Endothelial cell of umbilical vein (primary cell): ENCODE data around the gene GRK6. TPM values are rescaled to one million over a fixed set of nuclear protein-coding genes. Genes with fewer than 3 reads are reported as not detected.

ENCODE experiments used
- BruUV-seq: library from RNA; stranded (reverse); fragments of 400-500 nt; replicated peaks from 2 replicates; lab custom pipeline; 2021; lab: Mats Ljungman, UMichigan
- CTCF ChIA-PET: fragments of 300-600, 350-600 bp; sonication (Branson Sonifier 250); formaldehyde crosslinking; loops from one replicate; lab custom pipeline; 2021; ENCODE audit warnings: antibody characterized with exemption, inconsistent platforms; lab: Charles Lee
- POLR2A ChIA-PET: fragments of 300-600, 350-600 bp; sonication (Branson Sonifier 250); formaldehyde crosslinking; loops from one replicate; lab custom pipeline; 2021; ENCODE audit warnings: antibody characterized with exemption, inconsistent platforms; lab: Charles Lee
- DNase-seq: peaks from one replicate; pipeline ENCODE4 v3.0.0-alpha.2; 2011; ENCODE audit warnings: low read depth, low spot score
- FAIRE-seq: peaks from 2 replicates; lab custom pipeline; 2011; peaks lifted over from hg19 to GRCh38; lab: Jason Lieb, UNC
- H2AFZ ChIP-seq: 2 replicates; pipeline ENCODE4 v1.6.0; 2012; ENCODE audit warnings: low read depth, low read length, control low read depth, inconsistent platforms
- H3K27ac ChIP-seq: 2 replicates; pipeline ENCODE4 v1.5.1; 2011; ENCODE audit warnings: low read depth, mild to moderate bottlenecking, control low read depth, low read length, moderate library complexity; ENCODE audit not compliant: insufficient read depth
- H3K27me3 ChIP-seq, 2 experiments: 2 replicates each; pipeline versions ENCODE4 v1.6.0 to v1.6.1; 2011; ENCODE audit warnings: low read length in 2 of 2, mixed read lengths in 1 of 2; ENCODE audit not compliant: control insufficient read depth in 2 of 2, insufficient read depth in 2 of 2
- H3K36me3 ChIP-seq, 2 experiments: 2 replicates in 1 of 2; 3 replicates in 1 of 2; pipeline ENCODE4 v1.5.1; 2011; ENCODE audit warnings: low read length in 2 of 2, mild to moderate bottlenecking in 1 of 2, moderate library complexity in 1 of 2; ENCODE audit not compliant: control insufficient read depth in 2 of 2, insufficient read depth in 2 of 2; ENCODE audit errors: extremely low read depth in 1 of 2
- H3K4me1 ChIP-seq: 3 replicates; pipeline ENCODE4 v1.5.1; 2011; ENCODE audit warnings: mild to moderate bottlenecking, low read length; ENCODE audit not compliant: control insufficient read depth, insufficient read depth; ENCODE audit errors: extremely low read depth
- H3K4me2 ChIP-seq: 2 replicates; pipeline ENCODE4 v1.6.1; 2011; ENCODE audit warnings: low read length, control low read depth, mixed read lengths; ENCODE audit not compliant: insufficient read depth
- H3K4me3 ChIP-seq, 3 experiments: fragments of 200-600 bp in 1 of 3; sonication (generic), shearing (Covaris generic) in 1 of 3; replicated peaks in 1 of 3; 2 replicates each; pipeline ENCODE4 v1.5.1; 2011 to 2016; ENCODE audit warnings: control low read depth in 3 of 3, low read length in 3 of 3, mild to moderate bottlenecking in 2 of 3, inconsistent platforms in 1 of 3, low read depth in 1 of 3, moderate library complexity in 1 of 3; ENCODE audit not compliant: insufficient read depth in 1 of 3
- H3K79me2 ChIP-seq: 2 replicates; pipeline ENCODE4 v1.6.0; 2012; ENCODE audit warnings: low read length, inconsistent platforms; ENCODE audit not compliant: control insufficient read depth, insufficient read depth
- H3K9ac ChIP-seq: replicated peaks from 2 replicates; pipeline ENCODE3; 2011; ENCODE audit warnings: low read length, control low read depth; ENCODE audit not compliant: insufficient read depth; ENCODE audit errors: extremely low read depth
- H3K9me1 ChIP-seq: replicated peaks from 3 replicates; pipeline ENCODE4 v1.6.0; 2011; ENCODE audit warnings: mild to moderate bottlenecking, low read length; ENCODE audit not compliant: control insufficient read depth, insufficient read depth; ENCODE audit errors: extremely low read depth
- H3K9me3 ChIP-seq: replicated peaks from 2 replicates; pipeline ENCODE4 v1.5.1; 2012; ENCODE audit warnings: low read length, inconsistent platforms; ENCODE audit not compliant: control insufficient read depth, insufficient read depth
- H4K20me1 ChIP-seq: replicated peaks from 2 replicates; pipeline ENCODE3; 2011; ENCODE audit warnings: mild to moderate bottlenecking, low read length; ENCODE audit not compliant: control insufficient read depth, insufficient read depth; ENCODE audit errors: extremely low read depth
- EZH2 ChIP-seq: IDR thresholded peaks from 2 replicates; pipeline ENCODE4 v1.6.1; 2012; ENCODE audit warnings: borderline replicate concordance, low read depth, mild to moderate bottlenecking, moderate library complexity, low read length, inconsistent platforms; ENCODE audit not compliant: severe bottlenecking
- JUN ChIP-seq: IDR thresholded peaks from 2 replicates; pipeline ENCODE4 v1.6.1; 2011; ENCODE audit warnings: borderline replicate concordance, low read depth; ENCODE audit not compliant: insufficient read length, insufficient read depth
- MYC ChIP-seq: IDR thresholded peaks from one replicate; pipeline ENCODE4 v1.6.1; 2011; ENCODE audit warnings: mild to moderate bottlenecking, low read depth, low read length
- POLR2A ChIP-seq: IDR thresholded peaks from 2 replicates; pipeline ENCODE4 v1.6.1; 2012; ENCODE audit warnings: low read depth, mild to moderate bottlenecking, control low read depth, low read length
- POLR2AphosphoS5 ChIP-seq: IDR thresholded peaks from 2 replicates; pipeline ENCODE4 v1.6.1; 2012; ENCODE audit warnings: low read depth, mild to moderate bottlenecking, control low read depth, low read length, moderate library complexity; ENCODE audit not compliant: insufficient read depth
- dilution Hi-C: fragments of 300-500 bp; cut with MboI; formaldehyde crosslinking; loops from one replicate; pipeline ENCODE4 v1.15.0; 2019; ENCODE audit warnings: low sequenced_read_pairs; ENCODE audit not compliant: extremely low pct_ligation_motif_present
- intact Hi-C: fragments of 100-400 bp; cut with micrococcal nuclease; formaldehyde crosslinking; loops from one replicate; pipeline ENCODE4 v1.10.0; 2022
- polyA plus RNA-seq, 4 experiments: library from polyadenylated mRNA; depleted of rRNA in 3 of 4; stranded (reverse) in 3 of 4; unstranded in 1 of 4; fragments of >200 nt; gene quantifications; 2 replicates each; pipeline versions ENCODE4 v1.2.1 to v1.2.3, GENCODE V29; 2011 to 2012; ENCODE audit warnings: missing spikeins in 1 of 4
- total RNA-seq: library from RNA; stranded (reverse); gene quantifications from 2 replicates; pipeline ENCODE4 v1.2.3, GENCODE V29; 2021
- TF ChIP-seq, protein P1 (sequence below): IDR thresholded peaks from 2 replicates; pipeline ENCODE4 v1.6.1; 2011; ENCODE audit not compliant: insufficient read depth, insufficient read length
- TF ChIP-seq, protein P2 (sequence below), 2 donors: IDR thresholded peaks; 1 replicate in 1 of 2; 2 replicates in 1 of 2; pipeline ENCODE4 v1.5.1; 2011; ENCODE audit warnings: low read length in 2 of 2, mild to moderate bottlenecking in 2 of 2, moderate library complexity in 2 of 2, control low read depth in 1 of 2, inconsistent platforms in 1 of 2, low read depth in 1 of 2; ENCODE audit not compliant: insufficient read depth in 1 of 2; ENCODE audit errors: extremely low read depth in 1 of 2

Gene GRK6
- total and polyA plus RNA-seq, 2 donors (not counting 3 experiments of a cell fraction or from before 2014, with no cell fraction given): 28.9 to 36.4 TPM

DNA sequence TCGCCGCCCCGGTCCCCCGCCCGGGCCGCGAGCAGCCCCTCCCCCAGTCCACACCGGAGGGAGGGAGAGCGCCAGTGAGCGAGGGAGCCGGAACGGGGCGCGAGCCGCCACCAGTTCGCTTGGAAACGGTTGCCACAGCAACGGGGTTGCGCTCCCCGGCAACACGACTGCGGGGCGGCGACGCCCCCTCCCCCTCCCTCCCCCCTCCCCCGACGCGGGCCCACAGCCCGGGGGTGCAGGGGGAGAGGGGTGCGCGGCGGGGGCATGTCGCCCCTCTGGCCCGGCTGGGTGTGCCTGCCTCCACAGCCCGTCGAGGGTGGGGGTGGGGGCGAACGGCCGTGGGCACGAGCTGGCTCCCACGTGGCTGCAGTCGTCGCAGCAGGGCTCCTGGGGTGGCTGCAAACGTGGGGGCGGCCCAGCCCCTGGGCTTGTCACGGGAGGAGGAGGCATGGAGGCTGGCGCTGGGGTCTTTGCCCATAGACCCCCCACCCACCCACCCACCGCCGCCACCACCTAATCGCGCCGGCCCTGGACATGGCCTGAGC lies 20.7 kb downstream of the GRK6 start:
- ChIA-PET POLR2A (interaction anchor here (0.6 to 1.5 kb wide), 4 partner anchors 8 to 50 kb away, joined by 3 to 7 read pairs (median 4); partner anchors contain the start of genes GRK6 and PDLIM7), CTCF (interaction anchor here (0.8 to 13.5 kb wide), 12 partner anchors 8 to 137 kb away, joined by 3 to 288 read pairs (median 6); partner anchors contain the start of genes GRK6 and PFN3)
- H3K9me1 ChIP-seq: no peaks in the 10 kb centered on the region
- no TSS peak for BruUV-seq
- H2AFZ ChIP-seq: peak overlapping the region; percentile 43
- no peak for FAIRE-seq
- H3K36me3 ChIP-seq: peaks cover 0 to 1% of the 10 kb centered on the region in 2 experiments
- H4K20me1 ChIP-seq: no peaks in the 10 kb centered on the region
- peak overlapping the region; percentile 65 for H3K4me2 ChIP-seq
- intact Hi-C loops: no loop called here
- H3K4me3 ChIP-seq: peak overlapping the region; percentile 11 to 58 (median 18)
- H3K9me3 ChIP-seq: no peaks in the 10 kb centered on the region
- DNase-seq: no peak
- no peaks in the 10 kb centered on the region for H3K27me3 ChIP-seq
- H3K27ac ChIP-seq: no peak overlapping the region
- dilution Hi-C loops: no loop called here
- TF ChIP-seq, protein P1, sequence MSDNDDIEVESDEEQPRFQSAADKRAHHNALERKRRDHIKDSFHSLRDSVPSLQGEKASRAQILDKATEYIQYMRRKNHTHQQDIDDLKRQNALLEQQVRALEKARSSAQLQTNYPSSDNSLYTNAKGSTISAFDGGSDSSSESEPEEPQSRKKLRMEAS: no peak
- TF ChIP-seq POLR2A (no peak), POLR2AphosphoS5 (no peak), MYC (peak; percentile 50), EZH2 (no peak), JUN (no peak)
- TF ChIP-seq, protein P2, sequence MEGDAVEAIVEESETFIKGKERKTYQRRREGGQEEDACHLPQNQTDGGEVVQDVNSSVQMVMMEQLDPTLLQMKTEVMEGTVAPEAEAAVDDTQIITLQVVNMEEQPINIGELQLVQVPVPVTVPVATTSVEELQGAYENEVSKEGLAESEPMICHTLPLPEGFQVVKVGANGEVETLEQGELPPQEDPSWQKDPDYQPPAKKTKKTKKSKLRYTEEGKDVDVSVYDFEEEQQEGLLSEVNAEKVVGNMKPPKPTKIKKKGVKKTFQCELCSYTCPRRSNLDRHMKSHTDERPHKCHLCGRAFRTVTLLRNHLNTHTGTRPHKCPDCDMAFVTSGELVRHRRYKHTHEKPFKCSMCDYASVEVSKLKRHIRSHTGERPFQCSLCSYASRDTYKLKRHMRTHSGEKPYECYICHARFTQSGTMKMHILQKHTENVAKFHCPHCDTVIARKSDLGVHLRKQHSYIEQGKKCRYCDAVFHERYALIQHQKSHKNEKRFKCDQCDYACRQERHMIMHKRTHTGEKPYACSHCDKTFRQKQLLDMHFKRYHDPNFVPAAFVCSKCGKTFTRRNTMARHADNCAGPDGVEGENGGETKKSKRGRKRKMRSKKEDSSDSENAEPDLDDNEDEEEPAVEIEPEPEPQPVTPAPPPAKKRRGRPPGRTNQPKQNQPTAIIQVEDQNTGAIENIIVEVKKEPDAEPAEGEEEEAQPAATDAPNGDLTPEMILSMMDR (IDR thresholded peaks at IDR 0.05; ENCODE audit: extremely low read depth in 1 of 2, insufficient read depth in 1 of 2, low read depth in 1 of 2, low read length in 2 of 2): no peak
- peaks cover 14% of the 10 kb centered on the region for H3K4me1 ChIP-seq
- H3K9ac ChIP-seq: peak overlapping the region; percentile 52
- H3K79me2 ChIP-seq: no peaks in the 10 kb centered on the region
